Hindlimb muscle (tissue), 1 donor: ENCODE results near the gene IL36B. TPM values are rescaled to one million over a fixed set of nuclear protein-coding genes. Genes with fewer than 3 reads are reported as not detected.

Source experiments
- DNase-seq: peaks from one replicate; pipeline ENCODE4 v3.0.0-alpha.2; 2013
- polyA plus RNA-seq: library from polyadenylated mRNA; unstranded; fragments of 120-200 nt; gene quantifications from one replicate; pipeline ENCODE4 v1.2.1, GENCODE V29; 2013; ENCODE audit not compliant: insufficient read length

IL36B gene
- polyA plus RNA-seq, 1 donor: not detected

DNA sequence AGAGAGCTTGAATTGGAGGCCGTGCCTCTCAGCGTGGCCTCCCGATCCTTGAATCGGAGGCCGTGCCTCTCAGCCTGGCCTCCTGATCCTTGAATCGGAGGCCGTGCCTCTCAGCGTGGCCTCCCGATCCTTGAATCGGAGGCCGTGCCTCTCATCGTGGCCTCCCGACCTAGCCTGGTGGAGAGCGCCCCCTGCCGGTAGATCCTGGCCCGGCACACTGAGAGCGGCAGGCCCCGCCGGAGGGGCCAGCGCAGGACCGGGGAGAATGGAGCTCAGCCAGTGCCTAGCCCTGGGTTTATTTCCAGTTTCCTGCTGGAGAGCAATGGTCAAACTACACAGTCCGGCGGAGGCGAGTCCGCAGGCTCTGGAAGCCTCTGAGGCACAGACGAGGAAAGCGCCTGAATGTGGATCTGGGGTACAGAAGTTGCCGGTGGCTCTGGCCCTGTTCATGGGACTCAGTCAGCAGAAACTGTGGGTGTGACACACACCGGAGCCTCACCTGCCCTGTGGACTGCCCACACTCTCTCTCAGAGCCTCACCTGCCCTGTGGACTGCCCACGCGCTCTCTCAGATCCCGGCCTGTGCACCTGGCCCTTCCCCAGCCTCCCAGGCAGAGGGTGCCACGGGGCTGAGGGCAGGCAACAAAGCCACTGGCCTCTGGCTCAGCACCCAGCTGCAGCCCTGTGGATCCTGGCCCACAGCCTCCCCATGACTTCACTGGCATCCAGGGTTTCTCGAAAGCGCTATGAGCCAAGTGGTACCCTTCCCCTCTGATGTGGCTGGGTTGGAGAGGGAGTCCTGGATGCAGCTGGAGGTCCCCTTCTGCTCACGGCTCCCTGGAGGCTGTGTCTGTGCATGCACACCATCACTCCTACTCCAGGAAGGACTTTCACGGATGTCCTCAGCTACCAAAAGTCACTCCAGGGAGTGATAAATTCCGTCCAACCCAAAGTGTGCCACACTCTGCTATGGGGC is 1.5 kb downstream of the IL36B start:
- DNase-seq: no peak

DNA sequence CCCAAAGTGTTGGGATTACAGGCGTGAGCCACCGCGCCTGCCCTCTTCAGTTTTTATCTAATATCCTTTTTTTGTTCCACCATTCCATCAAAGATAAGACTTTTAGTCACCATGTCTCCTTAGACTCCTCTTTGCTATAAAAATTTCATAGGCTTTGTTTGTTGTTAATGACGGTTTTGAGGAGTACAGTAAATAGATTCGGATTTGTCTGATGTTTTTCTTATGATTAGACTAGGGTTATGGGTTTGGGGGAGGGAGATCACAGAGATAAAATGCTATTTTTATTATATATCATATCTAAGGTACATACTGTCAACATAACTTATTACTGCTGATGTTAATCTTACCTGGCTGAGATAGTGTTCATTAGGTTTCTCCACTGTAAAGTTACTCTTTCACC is 6.2 kb downstream of the IL36B start:
- DNase-seq: no peak

DNA sequence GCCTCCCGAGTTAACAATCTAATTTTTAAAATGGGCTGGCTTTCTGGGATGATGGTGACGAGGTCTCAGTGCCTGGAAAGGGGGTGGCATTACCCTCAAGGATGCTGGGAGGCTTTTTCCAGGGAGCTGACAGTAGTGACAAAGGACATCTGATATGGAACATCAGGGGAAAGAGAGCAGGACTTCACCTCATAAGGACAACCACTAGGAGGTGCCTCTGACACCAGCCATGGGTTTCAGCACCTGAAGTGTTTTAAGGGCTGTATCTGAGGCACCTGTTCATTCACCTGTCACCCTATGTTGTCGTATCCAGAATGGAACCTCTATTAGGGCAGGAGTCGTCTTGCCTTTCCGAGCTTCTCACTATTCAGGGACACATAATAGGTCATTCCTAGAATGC is 10.8 kb downstream of the IL36B start:
- no peak for DNase-seq

DNA sequence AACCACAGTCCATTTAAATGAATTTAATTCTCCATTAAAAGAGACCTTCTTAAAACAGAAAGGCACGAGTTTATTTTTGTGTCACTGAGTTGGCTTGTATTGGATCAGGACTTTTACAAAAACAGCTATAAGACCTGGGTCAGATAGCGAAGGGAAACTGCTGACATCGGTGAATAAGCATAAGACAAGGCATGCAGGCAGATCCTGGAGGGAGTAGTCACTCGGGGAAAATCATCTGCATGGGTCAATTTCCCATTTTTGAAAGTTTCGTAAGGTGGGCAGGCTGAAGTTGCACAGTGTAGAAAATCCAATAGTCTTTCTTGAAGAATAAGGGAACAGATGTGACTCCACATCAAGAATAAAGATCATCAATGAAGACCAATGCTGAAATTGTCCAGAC is 12.9 kb downstream of the IL36B start:
- DNase-seq: no peak

DNA sequence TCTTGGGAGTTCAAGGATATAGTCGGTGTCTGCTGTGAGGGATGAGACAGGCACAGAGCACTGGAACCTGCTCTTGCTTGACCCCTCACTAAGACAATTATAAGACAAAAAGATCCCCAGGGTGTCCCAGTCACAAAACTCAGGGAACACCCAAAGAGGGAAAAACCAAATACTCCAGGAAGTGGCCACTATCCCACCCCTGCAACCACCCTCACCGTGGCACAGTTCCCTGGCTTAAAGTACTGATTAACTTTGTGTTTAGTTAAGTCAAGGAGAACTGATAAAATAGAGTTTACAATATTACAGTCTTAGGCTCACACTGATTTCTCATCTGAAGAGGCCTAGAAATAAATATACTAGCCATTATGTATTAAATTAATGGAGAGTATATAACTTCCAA is 13.5 kb downstream of the IL36B start:
- DNase-seq: no peak

DNA sequence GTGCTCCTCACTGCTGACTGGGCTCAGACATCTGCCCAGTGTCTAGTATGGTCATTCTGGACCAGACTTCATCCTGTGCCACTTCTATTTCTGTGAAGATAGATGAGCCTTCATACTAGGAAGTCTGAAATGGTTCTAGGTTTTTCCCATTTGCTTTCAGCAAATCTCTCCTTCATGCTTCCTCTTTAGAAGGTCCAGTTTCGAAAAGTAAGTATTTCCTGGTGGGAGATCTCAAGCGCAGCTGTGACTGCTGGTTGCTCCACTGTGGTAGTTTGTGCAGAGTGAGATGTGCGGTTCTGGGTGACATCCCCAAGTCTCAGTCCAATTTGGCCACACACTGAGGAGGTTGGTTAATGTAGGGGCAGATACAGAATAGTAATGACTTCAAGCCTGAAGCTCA is 14.4 kb downstream of the IL36B start:
- DNase-seq: no peak

DNA sequence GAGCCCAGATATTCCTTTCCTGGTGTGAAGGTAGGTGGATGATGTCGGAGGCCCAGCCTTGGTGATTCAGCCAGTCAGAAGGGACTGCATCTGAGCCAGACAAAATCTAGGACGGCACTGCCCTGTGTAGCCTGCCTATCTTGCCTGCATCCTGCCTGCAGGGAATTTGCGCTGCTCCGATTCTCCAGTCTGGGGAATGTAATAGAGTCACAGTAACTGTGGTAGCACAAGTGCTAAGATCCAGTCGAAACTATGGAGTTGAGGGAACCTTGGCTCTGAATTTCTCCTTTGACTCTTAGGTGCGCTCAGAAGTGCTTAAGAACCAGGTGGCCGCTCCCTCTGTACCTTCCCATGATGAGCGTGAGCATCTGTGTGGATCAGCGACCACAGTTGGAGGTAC is 15.9 kb downstream of the IL36B start:
- DNase-seq: no peak

DNA sequence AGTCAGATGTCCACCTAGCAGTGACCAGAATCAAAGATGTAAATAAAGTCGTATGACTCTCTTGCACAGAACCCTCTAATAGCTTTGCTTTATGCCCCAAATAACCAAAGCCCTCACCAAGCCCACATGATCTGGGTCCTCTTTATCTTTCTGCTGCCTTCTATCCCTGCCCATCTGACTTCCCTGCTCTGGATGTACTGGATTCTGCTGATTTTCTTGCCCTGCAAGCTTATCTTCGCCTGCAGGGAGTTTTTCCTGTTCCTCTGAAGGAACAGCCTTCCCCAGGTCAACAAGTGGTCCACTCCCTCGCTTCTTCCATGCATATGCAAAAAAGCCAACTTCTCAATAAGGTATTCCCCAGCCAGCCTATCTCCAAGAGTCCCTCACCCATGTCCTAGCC is 18.7 kb downstream of the IL36B start:
- DNase-seq: no peak

DNA sequence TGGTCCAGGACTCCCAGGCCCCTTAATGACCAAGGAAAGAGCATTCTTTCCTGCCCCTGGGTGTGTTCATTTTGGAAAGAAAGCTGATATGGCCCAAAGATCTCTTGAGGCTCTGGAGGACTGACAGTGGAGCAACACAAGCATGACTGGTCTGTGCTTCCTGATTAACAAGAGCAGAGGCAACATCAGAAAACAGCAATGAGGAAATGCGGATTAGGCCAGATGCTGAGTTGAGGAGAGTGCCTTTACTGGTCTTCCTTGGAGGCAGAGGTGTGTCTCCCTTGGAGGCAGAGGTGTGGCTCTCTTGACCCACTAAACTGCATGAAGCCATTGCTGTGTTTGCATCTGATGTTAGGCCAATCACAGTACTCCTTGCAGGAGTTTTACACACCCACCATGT is 19.9 kb downstream of the IL36B start:
- no peak for DNase-seq

DNA sequence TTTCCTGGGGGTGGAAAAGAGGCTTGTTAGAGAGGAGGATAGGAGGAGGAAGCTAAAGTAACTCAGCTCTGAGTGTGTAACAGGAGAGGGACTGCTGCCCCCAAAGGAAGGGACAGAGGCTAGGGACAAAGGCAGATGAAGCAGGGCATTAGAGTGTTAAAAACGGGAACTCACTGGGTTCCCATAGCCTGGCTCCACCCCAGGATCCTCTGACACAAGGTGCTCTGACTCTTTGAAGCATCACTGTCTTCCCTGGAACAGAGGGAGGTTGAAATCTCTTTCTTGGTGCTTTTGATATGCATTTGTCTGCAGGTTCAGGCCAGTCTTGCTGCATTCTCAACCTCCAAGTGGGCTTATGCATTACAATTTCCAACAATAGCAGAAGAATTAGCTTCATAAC is 24.6 kb downstream of the IL36B start:
- DNase-seq: no peak

DNA sequence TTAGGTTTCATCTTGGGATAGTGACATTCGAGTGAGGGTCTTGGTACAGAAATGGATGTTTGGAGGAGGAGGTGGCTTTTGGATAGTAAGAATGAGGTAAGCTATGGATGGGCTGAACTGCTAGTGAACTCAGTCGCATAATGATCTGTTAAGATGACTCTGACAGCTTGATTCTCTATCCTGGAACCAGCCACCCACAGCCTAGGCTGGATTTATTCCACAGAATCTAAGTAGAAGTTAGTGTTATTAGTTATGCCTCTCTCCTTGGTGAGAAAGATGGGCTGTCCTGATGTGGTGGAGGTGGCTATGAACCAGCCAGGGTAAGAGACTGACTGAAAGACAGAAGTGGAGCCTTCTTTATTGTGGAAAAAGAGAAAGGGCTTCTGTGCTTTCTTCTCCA is 25.0 kb downstream of the IL36B start:
- DNase-seq: no peak

DNA sequence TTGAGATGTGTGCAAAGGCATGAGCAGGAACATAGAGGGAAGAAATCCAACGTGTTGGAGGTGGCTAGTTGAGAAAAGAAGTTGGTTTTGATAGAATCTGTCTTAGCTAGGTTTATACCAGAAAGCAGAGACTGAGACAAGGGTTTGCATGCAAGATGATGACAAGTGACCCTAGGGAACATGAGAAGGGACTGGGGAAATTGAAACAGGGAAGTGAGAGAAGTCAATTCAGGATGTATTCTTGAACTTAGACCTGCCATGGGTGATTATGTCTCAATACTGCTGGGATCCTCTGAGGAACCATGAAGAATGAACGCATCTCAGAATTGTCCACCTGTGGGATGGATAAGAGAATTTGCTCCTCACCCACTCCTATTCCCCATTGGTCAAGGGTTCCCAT is 26.9 kb downstream of the IL36B start:
- no peak for DNase-seq

DNA sequence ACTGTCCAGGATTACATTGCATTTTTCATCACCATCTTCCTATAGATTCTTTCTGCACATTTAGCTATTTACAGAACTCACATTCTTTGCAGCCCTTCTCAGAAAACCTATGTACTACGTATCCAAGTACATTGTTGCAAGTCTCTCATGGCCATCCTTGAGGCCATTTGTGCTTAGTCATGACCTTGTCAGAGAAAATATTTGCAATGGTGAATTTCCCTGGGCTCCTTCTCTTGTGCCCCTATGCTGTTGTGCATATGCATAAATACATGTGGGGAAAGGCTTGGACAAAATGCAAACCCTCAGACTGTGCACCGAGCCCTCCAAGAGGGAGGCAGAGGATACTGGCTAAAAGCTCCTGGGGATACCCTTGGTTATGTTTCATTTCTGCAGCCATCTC is 27.9 kb downstream of the IL36B start:
- DNase-seq: no peak

DNA sequence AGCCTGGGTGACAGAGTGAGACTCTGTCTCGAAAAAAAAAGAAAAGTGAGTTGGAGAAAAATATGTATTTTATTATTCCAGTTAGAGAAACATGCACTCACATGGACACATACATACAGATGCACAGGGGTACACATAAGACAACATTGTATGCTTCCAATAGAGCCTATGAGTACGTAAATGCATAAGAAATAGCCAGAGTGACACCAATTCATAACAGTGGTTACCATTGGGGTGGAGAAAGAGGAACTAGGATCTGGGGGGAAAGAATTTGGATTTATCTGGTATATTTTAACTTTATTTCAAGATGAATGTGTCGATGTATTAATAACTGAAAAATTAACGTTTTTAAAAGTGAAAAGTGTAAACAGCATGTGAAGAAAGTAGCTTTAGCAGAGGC is 31.4 kb downstream of the IL36B start:
- DNase-seq: no peak

DNA sequence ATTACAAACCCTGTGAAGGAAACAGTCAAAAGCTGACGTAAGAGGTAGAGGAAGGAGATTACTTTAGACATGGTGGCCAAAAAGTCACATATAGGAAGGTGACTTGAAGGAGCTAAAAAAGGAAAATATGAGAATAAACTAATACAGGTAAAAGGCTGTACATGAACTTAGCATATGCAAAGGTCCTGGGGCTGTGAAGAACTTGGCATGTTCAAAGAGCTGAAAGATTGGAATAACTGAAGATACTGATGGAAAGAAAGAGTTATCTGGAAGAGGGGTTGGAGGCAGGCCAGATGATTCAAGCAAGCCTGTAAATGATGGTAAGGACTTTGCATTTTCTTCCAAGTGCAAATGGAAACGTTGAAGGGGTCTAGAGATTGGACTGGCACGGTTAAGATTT is 34.2 kb downstream of the IL36B start:
- no peak for DNase-seq

DNA sequence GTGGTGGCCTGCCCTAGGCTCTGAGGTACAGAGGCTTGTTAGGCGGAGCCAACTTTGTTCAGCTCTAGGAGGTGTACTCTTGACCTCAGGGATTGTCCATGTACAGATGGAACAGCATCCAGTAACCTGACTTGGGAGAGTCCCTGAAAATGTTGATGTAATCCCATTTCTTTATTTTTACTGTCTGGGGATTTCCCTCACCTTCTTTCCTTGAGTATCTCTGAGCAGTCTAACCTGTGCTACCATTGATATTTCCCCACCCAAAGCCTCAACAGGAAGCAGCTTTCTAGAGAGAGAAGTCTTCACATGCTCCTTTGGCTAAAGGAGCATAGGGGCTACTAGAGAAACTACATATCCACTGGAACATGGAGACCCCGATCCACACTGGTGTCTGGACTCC is 37.0 kb downstream of the IL36B start:
- no peak for DNase-seq

DNA sequence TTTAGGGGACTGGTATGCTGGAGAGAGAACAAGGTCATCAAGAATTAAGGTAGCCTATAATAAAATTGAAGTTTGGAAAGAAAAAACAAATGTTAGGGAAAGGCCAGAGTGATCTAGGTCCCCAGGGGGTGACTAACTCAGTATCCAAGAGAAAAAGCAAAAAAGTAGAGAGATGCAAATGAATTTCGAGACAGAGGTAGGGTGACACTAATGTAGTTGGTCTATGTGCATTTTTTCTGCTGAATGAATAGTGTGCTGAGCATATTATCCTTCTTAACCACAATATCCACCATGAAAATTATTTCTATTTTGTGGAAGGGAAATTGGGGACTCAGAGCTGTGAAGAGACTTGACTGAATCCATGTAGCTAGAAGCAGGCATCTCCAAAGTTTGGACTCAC is 37.6 kb downstream of the IL36B start:
- DNase-seq: no peak

DNA sequence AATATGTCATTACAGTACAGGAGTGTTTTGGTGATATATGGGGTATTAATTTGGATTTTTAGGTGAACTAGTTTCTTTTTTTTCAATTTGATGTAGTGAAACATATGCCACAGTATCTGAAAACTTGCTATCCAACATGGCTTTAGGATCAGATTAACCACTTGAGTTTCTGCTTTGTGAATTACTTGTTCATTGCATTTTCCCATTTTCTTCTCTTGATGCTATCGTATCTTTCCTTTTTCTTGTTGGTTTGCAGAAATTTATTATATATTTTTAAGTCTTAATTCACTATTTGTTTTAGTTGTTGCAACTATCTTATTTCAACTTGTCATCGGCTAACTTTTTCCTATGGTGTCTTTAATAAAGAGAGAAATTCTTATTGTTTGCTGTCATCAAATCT is 38.6 kb downstream of the IL36B start:
- no peak for DNase-seq

DNA sequence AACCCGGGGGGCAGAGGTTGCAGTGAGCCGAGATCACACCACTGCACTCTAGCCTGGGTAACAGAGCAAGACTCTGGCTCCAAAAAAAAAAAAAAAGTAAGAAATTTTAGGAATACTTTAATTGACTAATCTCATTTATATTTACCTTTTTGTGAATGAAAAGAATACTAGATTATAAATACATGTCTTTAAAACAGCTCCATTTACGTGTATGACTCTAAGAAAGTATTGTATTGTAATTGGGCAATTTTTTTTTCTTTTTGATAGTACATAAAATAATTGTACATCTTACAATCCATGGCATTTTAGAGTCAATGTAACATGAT is 39.4 kb downstream of the IL36B start:
- no peak for DNase-seq

DNA sequence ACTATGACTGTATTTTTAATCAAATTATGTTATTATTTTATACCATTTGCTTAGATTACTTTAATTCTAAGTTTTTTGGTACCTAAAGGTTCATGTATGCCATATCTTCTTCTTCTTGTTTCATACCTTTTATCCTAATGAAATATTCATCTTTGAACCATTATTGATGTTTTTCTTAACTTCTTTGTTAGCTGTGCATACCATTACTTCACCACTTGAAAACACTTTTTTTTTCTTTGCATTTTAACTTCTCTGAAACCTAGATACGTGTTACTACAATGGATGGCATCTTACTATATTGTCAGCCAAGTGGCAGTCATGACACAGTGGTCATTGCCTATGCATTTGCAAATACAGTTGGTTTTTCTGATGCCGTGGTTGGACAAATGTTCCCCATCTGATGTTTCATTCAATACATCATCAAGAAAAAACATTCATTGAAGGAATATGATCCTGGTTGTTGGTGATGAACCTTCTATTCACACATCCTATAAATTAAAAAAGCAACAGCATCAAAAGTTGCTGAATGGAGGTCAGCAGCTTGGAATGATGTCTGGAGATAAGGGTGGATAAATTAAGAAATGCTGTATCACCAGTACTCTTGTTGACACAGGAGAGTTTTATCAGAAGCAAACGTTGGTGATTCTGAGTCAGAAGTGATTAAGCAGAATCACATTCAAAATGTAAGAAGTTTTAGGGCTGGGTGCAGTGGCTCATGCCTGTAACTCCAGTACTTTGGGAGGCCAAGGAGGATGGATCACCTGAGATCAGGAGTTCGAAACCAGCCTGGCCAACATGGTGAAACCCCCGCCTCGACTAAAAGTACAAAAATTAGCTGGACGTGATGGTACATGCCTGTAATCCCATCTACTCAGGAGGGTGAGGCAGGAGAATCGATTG is 40.0 kb downstream of the IL36B start:
- DNase-seq: no peak

DNA sequence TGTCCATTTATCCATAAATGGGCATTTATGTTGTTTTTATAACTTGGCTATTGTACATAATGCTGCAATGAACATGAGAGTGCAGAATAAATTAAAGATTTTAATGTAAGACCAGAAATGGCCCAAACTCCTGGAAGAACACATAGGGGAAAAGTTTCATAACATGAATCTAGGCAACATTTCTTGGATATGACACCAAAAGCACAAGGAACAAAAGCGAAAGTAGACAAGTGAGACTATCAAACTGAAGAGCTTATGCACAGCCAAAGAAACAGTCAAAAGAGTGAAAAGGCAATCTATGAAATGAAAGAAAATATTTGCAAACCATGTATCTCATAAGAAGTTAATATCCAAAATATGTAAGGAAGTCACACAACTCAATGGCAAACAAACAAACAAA is 41.6 kb downstream of the IL36B start:
- no peak for DNase-seq

DNA sequence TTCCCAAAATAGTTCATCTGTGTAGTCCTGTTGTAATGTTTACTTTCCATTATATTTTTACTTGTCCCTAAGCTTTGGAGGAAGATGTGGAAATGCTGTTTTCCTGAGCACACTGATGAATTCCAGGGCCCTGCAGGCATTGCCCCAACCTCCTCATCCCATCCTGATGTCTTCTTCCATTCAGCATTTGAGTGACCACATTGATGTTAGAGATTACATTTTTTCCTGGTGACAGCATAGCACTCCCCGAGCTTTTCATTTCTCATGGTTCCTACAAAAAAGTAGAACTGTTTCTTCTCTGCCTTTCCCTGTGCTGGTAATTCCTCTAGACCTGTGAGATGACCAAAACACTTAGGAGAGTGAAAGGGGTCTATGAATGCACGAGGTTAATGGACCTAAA is 42.6 kb downstream of the IL36B start:
- DNase-seq: no peak

DNA sequence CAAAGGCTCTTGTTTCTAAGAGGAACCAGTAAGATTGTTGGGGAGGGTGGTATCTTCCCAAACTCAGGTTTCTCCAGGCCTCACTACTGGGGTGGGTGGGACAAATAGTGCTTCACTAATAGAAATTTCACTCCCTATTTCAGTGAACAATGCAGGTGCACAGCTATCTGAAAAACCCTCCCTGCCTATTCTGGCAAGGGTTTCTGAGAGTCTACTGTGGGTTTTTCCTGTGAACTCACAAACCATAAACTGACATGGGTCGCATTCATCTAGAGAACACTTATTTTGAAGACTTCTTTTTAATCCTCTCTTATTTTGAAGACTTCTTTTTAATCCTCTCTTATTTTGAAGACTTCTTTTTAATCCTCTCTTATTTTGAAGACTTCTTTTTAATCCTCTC is 43.0 kb downstream of the IL36B start:
- no peak for DNase-seq

DNA sequence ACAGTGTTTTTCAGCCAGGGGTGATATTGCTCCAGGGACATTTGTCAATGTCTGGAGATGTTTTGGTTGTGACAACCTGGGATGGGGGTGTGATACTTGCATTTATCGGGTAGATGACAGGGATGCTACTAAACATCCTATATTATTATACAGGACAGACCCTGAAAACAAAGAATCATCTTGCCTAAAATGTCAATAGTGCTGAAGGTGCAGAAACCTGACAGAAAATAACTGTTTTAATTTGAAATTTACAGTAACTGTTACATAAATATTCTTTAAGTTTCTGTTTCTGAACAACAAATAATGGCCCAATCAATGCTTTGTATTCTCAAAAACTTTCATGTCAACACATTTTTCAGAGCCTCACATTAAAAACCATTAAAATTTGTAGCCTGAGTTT is 45.4 kb downstream of the IL36B start:
- DNase-seq: no peak
